ENCODE results near the gene UTF1.
"Not testable (repeated sequence)": the region's sequence is repeated elsewhere in the genome, so short reads cannot be mapped to it uniquely, and the experiment has no call there.

Gene UTF1

GRCh38 chr10:133248334-133248715 lies 18.3 kb downstream of the UTF1 start:
- DNase-seq, result no peak

GRCh38 chr10:133249094-133249780 lies 19.2 kb downstream of the UTF1 start:
- no peak for DNase-seq

- DNase-seq, result no peak
Measured at GRCh38 chr10:133249975-133250754, 20.1 kb downstream of the UTF1 start.

- DNase-seq, result no peak
Measured at GRCh38 chr10:133251388-133252222, 21.6 kb downstream of the UTF1 start.

- DNase-seq, result no peak
Measured at GRCh38 chr10:133252223-133252552, 22.2 kb downstream of the UTF1 start.

GRCh38 chr10:133253361-133253955 lies 23.4 kb downstream of the UTF1 start:
- DNase-seq, result no peak

- no peak for DNase-seq
Measured at GRCh38 chr10:133254421-133255120, 24.6 kb downstream of the UTF1 start.

- DNase-seq, result no peak
Measured at GRCh38 chr10:133255323-133255722, 25.3 kb downstream of the UTF1 start.

GRCh38 chr10:133257489-133258065 lies 27.6 kb downstream of the UTF1 start:
- DNase-seq, result no peak

- no peak for DNase-seq
Measured at GRCh38 chr10:133258066-133258817, 28.2 kb downstream of the UTF1 start.

GRCh38 chr10:133258818-133259601 lies 29.0 kb downstream of the UTF1 start:
- no peak for DNase-seq

GRCh38 chr10:133259602-133259989 lies 29.6 kb downstream of the UTF1 start:
- DNase-seq, result no peak

- DNase-seq, result no peak
Measured at GRCh38 chr10:133260895-133261725, 31.1 kb downstream of the UTF1 start.

- DNase-seq, result no peak
Measured at GRCh38 chr10:133261726-133262325, 31.8 kb downstream of the UTF1 start.

- DNase-seq, result no peak
Measured at GRCh38 chr10:133262696-133263095, 32.7 kb downstream of the UTF1 start.

- no peak for DNase-seq
Measured at GRCh38 chr10:133263674-133264073, 33.7 kb downstream of the UTF1 start.

- DNase-seq, result no peak
Measured at GRCh38 chr10:133264461-133264860, 34.4 kb downstream of the UTF1 start.

- not testable (repeated sequence) for DNase-seq
Measured at GRCh38 chr10:133265052-133265451, 35.0 kb downstream of the UTF1 start.

- DNase-seq, result no peak
Measured at GRCh38 chr10:133266056-133266795, 36.2 kb downstream of the UTF1 start.

Data from DMS 273 treated with DMSO at 0.1 percent for 48 hours (cell line).